IPS DF 4.7 (cell line): Measurements from ENCODE around the gene ABAT.
"Not testable (repeated sequence)": the region's sequence is repeated elsewhere in the genome, so short reads cannot be mapped to it uniquely, and the experiment has no call there.

ENCODE experiments used
- DNase-seq: peaks from one replicate; pipeline ENCODE4 v3.0.0-alpha.2; 2013; ENCODE audit warnings: low spot score; ENCODE audit errors: extremely low read depth

The ABAT gene

GRCh38 chr16:8649829-8650554 is 24.4 kb upstream of the ABAT start:
- DNase-seq = no peak

GRCh38 chr16:8651958-8652357 is 22.5 kb upstream of the ABAT start:
- not testable (repeated sequence) for DNase-seq

- no peak for DNase-seq
Measured at GRCh38 chr16:8655184-8655717, 19.2 kb upstream of the ABAT start.

GRCh38 chr16:8656376-8656775 is 18.0 kb upstream of the ABAT start:
- DNase-seq = no peak

GRCh38 chr16:8660841-8661301 is 13.5 kb upstream of the ABAT start:
- peak; percentile 76 for DNase-seq

- DNase-seq = no peak
Measured at GRCh38 chr16:8661703-8662102, 12.7 kb upstream of the ABAT start.

GRCh38 chr16:8663192-8664089 is 11.0 kb upstream of the ABAT start:
- DNase-seq = no peak

- DNase-seq = no peak
Measured at GRCh38 chr16:8665529-8665928, 8.9 kb upstream of the ABAT start.

GRCh38 chr16:8667492-8667891 is 6.9 kb upstream of the ABAT start:
- no peak for DNase-seq

- no peak for DNase-seq
Measured at GRCh38 chr16:8668113-8668512, 6.3 kb upstream of the ABAT start.

GRCh38 chr16:8669481-8669880 is 4.9 kb upstream of the ABAT start:
- no peak for DNase-seq

GRCh38 chr16:8670014-8670560 is 4.3 kb upstream of the ABAT start:
- DNase-seq = no peak

GRCh38 chr16:8673611-8674412 is 605 bp upstream of the ABAT start:
- DNase-seq = no peak

GRCh38 chr16:8675183-8676159 is 1.1 kb downstream of the ABAT start:
- DNase-seq = no peak

- no peak for DNase-seq
Measured at GRCh38 chr16:8676160-8676547, 1.7 kb downstream of the ABAT start.

GRCh38 chr16:8676737-8677375 is 2.4 kb downstream of the ABAT start:
- DNase-seq = no peak

GRCh38 chr16:8677481-8677880 is 3.1 kb downstream of the ABAT start:
- no peak for DNase-seq

- DNase-seq = no peak
Measured at GRCh38 chr16:8678068-8678927, 3.9 kb downstream of the ABAT start.

- no peak for DNase-seq
Measured at GRCh38 chr16:8679151-8679550, 4.7 kb downstream of the ABAT start.
